Panc1 (cell line): Measurements from ENCODE around the gene CASD1. TPM values are rescaled to one million over a fixed set of nuclear protein-coding genes. Genes with fewer than 3 reads are reported as not detected.

ENCODE experiments used
- ATAC-seq: fragments of 200-7000 bp; cut with Tn5 transposase; 2 replicates; pipeline ENCODE4 v1.9.1; 2020; ENCODE audit warnings: mild to moderate bottlenecking, moderate library complexity
- BruUV-seq: library from RNA; stranded (reverse); fragments of 400-500 nt; replicated peaks from 2 replicates; lab custom pipeline; 2021; lab: Mats Ljungman, UMichigan
- CTCF ChIA-PET: fragments of 300-600 bp; sonication (Branson Sonifier 250); formaldehyde crosslinking; loops from one replicate; lab custom pipeline; 2022; ENCODE audit warnings: antibody characterized with exemption; lab: Charles Lee
- POLR2A ChIA-PET: fragments of 300-600 bp; sonication (Branson Sonifier 250); formaldehyde crosslinking; loops from one replicate; lab custom pipeline; 2022; ENCODE audit warnings: antibody characterized with exemption; lab: Charles Lee
- DNase-seq: peaks from one replicate; pipeline ENCODE4 v3.0.0-alpha.2; 2010; ENCODE audit warnings: low read depth, low spot score
- H3K27ac ChIP-seq: 2 replicates; pipeline ENCODE4 v1.5.1; 2011; ENCODE audit warnings: mild to moderate bottlenecking, low read length, inconsistent platforms
- H3K27me3 ChIP-seq: fragments of 200-500 bp; sonication (Bioruptor generic); 2 replicates; pipeline ENCODE4 v1.6.0; 2014; ENCODE audit warnings: low read length, inconsistent platforms; ENCODE audit not compliant: control insufficient read depth, insufficient read depth
- H3K36me3 ChIP-seq: fragments of 200-500 bp; sonication (Bioruptor generic); 2 replicates; pipeline ENCODE4 v1.5.1; 2014; ENCODE audit warnings: inconsistent platforms, mild to moderate bottlenecking, low read length, moderate library complexity; ENCODE audit not compliant: control insufficient read depth, insufficient read depth
- H3K4me1 ChIP-seq: 2 replicates; pipeline ENCODE4 v1.5.1; 2011; ENCODE audit warnings: inconsistent platforms, mild to moderate bottlenecking, low read length, moderate library complexity; ENCODE audit not compliant: control insufficient read depth, insufficient read depth
- H3K4me3 ChIP-seq, 2 experiments: 2 replicates each; pipeline ENCODE4 v1.5.1; 2011 to 2012; ENCODE audit warnings: low read depth in 2 of 2, low read length in 2 of 2, mild to moderate bottlenecking in 2 of 2, inconsistent platforms in 1 of 2, moderate library complexity in 1 of 2
- H3K9me3 ChIP-seq: fragments of 200-500 bp; sonication (Bioruptor generic); 2 replicates; pipeline ENCODE4 v1.5.1; 2014; ENCODE audit warnings: low read depth, mild to moderate bottlenecking, inconsistent platforms, low read length, moderate library complexity; ENCODE audit not compliant: control insufficient read depth, insufficient read depth
- CTCF ChIP-seq: fragments of 450-650 bp; IDR thresholded peaks from 2 replicates; pipeline ENCODE4 v1.5.1; 2017; ENCODE audit warnings: mild to moderate bottlenecking
- POLR2AphosphoS5 ChIP-seq: IDR thresholded peaks from 2 replicates; pipeline ENCODE4 v1.6.1; 2012; ENCODE audit warnings: mild to moderate bottlenecking, low read depth, low read length, moderate library complexity
- SIN3A ChIP-seq: IDR thresholded peaks from 2 replicates; pipeline ENCODE4 v1.6.1; 2012; ENCODE audit warnings: low read depth, mild to moderate bottlenecking, low read length, moderate library complexity, borderline replicate concordance; ENCODE audit not compliant: insufficient read depth
- TCF7L2 ChIP-seq: IDR thresholded peaks from 2 replicates; pipeline ENCODE4 v1.6.1; 2011; ENCODE audit warnings: mild to moderate bottlenecking, low read depth, low read length, inconsistent platforms
- in situ Hi-C: cut with HindIII; loops from 2 replicates; pipeline ENCODE4 v1.10.0; 2016; ENCODE audit warnings: low sequenced_read_pairs, low pct_unique_long_range_greater_than_20kb
- intact Hi-C: fragments of 100-400 bp; cut with micrococcal nuclease; formaldehyde crosslinking; loops from one replicate; pipeline ENCODE4 v1.10.0; 2022; ENCODE audit not compliant: unreplicated experiment
- total RNA-seq: library from RNA; stranded (reverse); gene quantifications from one replicate; pipeline ENCODE4 v1.2.1, GENCODE V29; 2021; ENCODE audit not compliant: unreplicated experiment
- TF ChIP-seq, protein P1 (sequence below), 2 experiments: IDR thresholded peaks; 2 replicates each; pipeline ENCODE4 v1.6.1; 2011 to 2012; ENCODE audit warnings: low read depth in 2 of 2, control low read depth in 1 of 2, low read length in 1 of 2, mild to moderate bottlenecking in 1 of 2, moderate library complexity in 1 of 2; ENCODE audit not compliant: insufficient read depth in 1 of 2

CASD1 gene
- total RNA-seq, 1 experiment from 2014 or later, result 14.7 TPM

DNA sequence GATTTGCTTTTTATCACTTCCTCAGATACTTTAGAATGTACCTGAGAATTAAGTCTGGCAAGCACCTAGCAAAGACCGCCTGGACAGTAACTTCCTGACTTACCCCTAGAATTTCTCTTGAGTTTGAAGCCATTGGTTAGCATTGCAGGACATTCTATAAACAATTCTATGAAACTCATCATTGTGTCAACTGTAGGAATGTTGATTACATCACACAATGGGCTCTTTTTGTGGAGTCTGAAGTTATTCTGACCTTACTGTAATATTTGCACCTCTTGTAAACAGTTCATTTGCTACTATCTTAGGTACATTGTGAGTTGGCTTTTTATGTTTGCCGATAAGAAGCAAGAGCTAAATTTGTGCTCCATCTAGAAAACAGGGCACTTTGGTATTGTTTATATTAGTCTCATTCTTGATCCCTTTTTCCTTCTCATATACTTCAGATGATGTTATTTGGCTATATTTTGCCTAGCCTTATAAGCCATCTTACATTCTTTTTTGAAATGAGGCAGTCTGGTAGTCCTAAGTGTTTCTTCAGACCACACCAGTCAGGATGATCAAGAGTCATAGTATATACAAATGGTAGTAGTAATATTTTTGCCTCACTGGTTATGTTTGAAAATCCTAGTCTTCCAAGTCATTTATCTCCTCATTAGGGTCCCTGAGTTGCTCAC, 52.4 kb downstream of the CASD1 start:
- DNase-seq (no peak), ATAC-seq (no peak)
- in situ Hi-C loops, result no loop called here
- POLR2A ChIA-PET, result no interaction called here
- Histone ChIP-seq H3K36me3 (no peaks in the 10 kb centered on the region), H3K27me3 (no peaks in the 10 kb centered on the region), H3K4me1 (no peaks in the 10 kb centered on the region), H3K27ac (no peak overlapping the region), H3K4me3 (no peak overlapping the region), H3K9me3 (no peaks in the 10 kb centered on the region)
- BruUV-seq, result no TSS peak
- intact Hi-C loops, result no loop called here
- CTCF ChIA-PET, result no interaction called here
- TF ChIP-seq POLR2AphosphoS5 (no peak), CTCF (no peak), SIN3A (no peak), TCF7L2 (no peak)
- TF ChIP-seq, protein P1, sequence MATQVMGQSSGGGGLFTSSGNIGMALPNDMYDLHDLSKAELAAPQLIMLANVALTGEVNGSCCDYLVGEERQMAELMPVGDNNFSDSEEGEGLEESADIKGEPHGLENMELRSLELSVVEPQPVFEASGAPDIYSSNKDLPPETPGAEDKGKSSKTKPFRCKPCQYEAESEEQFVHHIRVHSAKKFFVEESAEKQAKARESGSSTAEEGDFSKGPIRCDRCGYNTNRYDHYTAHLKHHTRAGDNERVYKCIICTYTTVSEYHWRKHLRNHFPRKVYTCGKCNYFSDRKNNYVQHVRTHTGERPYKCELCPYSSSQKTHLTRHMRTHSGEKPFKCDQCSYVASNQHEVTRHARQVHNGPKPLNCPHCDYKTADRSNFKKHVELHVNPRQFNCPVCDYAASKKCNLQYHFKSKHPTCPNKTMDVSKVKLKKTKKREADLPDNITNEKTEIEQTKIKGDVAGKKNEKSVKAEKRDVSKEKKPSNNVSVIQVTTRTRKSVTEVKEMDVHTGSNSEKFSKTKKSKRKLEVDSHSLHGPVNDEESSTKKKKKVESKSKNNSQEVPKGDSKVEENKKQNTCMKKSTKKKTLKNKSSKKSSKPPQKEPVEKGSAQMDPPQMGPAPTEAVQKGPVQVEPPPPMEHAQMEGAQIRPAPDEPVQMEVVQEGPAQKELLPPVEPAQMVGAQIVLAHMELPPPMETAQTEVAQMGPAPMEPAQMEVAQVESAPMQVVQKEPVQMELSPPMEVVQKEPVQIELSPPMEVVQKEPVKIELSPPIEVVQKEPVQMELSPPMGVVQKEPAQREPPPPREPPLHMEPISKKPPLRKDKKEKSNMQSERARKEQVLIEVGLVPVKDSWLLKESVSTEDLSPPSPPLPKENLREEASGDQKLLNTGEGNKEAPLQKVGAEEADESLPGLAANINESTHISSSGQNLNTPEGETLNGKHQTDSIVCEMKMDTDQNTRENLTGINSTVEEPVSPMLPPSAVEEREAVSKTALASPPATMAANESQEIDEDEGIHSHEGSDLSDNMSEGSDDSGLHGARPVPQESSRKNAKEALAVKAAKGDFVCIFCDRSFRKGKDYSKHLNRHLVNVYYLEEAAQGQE (IDR thresholded peaks at IDR 0.05; ENCODE audit: insufficient read depth in 1 of 2, low read depth in 2 of 2, low read length in 1 of 2), result no peak

DNA sequence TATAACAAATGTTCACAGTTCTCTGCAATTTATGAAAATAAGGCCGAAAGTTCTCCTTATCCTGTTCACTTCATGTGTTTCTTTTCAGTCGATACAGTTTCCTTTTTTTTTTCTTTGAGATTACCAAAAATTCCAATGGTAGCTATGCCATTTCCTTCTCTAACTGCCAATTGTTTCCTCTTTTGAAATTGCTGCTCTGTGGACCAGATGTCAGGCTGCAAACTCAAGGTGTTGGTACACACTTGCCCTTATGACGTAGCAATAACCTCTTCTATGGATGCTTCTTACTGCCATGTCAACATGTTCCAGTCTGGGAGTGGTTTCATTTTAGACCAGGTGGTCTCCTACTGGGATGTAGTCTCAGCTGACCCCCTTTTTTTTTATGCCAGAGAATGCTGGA, 52.9 kb downstream of the CASD1 start:
- DNase-seq (no peak), ATAC-seq (no peak)
- POLR2A ChIA-PET, result no interaction called here
- CTCF ChIA-PET, result no interaction called here
- Histone ChIP-seq H3K27me3 (no peaks in the 10 kb centered on the region), H3K4me3 (no peak overlapping the region), H3K4me1 (no peaks in the 10 kb centered on the region), H3K36me3 (no peaks in the 10 kb centered on the region), H3K9me3 (no peaks in the 10 kb centered on the region), H3K27ac (no peak overlapping the region)
- TF ChIP-seq SIN3A (no peak), CTCF (no peak), TCF7L2 (no peak), POLR2AphosphoS5 (no peak)
- TF ChIP-seq, protein P1 (IDR thresholded peaks at IDR 0.05; ENCODE audit: insufficient read depth in 1 of 2, low read depth in 2 of 2, low read length in 1 of 2), result no peak
- no TSS peak for BruUV-seq
- intact Hi-C loops, result no loop called here
- in situ Hi-C loops, result no loop called here
